GM19467 (cell line): ENCODE results near the gene PHAX.
A peak's percentile ranks its signal among the peaks of the same experiment; 100 is the strongest.
"Not testable (repeated sequence)": the region's sequence is repeated elsewhere in the genome, so short reads cannot be mapped to it uniquely, and the experiment has no call there.

Source experiments
- ATAC-seq: cut with Tn5 transposase; IDR thresholded peaks from one replicate; pipeline ENCODE4 v1.9.1; 2021; ENCODE audit warnings: mild to moderate bottlenecking, moderate library complexity; ENCODE audit not compliant: unreplicated experiment

Gene PHAX, protein sequence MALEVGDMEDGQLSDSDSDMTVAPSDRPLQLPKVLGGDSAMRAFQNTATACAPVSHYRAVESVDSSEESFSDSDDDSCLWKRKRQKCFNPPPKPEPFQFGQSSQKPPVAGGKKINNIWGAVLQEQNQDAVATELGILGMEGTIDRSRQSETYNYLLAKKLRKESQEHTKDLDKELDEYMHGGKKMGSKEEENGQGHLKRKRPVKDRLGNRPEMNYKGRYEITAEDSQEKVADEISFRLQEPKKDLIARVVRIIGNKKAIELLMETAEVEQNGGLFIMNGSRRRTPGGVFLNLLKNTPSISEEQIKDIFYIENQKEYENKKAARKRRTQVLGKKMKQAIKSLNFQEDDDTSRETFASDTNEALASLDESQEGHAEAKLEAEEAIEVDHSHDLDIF

GRCh38 chr5:126600631-126601511, at the start of gene PHAX:
TSS of gene PHAX (plus strand) at chr5:126600947. CDS start at chr5:126600963, 16 bp downstream.
- peak; percentile 96 for ATAC-seq

- ATAC-seq, result no peak
Observed at GRCh38 chr5:126552614-126553013, 48.1 kb upstream of the PHAX start.

DNA sequence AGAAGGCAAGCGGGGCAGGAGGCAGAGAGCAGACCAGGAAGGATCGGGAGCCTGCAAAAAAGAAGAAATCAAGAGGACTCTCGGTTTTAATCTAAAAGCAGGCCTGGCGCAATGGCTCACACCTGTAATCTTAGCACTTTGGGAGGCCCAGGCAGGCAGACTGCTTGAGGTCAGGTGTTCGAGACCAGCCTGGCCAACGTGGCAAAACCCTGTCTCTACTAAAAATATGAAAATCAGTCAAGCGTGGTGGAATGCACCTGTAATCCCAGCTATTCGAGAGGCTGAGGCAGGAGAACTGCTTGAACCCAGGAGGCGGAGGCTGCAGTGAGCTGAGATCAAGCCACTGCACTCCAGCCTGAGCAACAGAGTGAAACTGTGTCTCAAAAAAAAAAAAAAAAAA, 45.6 kb upstream of the PHAX start:
- not testable (repeated sequence) for ATAC-seq

GRCh38 chr5:126561908-126562307, 38.8 kb upstream of the PHAX start:
- no peak for ATAC-seq

DNA sequence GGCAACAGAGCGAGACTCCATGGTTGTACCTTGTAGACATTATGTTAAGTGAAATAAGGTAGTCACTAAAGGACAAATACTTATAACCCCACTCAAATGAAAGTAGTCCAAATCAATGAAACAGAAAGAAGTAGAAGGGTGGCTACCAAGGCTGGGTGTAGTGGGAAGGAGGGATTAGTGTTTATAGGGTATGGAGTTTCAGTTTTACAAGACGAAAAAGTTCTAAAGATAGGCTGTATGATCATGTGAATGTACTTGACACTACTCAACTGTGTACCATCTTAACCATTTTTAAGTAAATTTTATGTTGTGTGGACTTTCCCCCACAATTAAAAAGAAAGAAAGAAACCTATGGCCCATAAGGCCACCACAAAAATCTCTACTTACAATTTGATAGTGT, 37.9 kb upstream of the PHAX start:
- ATAC-seq, result peak; percentile 77

DNA sequence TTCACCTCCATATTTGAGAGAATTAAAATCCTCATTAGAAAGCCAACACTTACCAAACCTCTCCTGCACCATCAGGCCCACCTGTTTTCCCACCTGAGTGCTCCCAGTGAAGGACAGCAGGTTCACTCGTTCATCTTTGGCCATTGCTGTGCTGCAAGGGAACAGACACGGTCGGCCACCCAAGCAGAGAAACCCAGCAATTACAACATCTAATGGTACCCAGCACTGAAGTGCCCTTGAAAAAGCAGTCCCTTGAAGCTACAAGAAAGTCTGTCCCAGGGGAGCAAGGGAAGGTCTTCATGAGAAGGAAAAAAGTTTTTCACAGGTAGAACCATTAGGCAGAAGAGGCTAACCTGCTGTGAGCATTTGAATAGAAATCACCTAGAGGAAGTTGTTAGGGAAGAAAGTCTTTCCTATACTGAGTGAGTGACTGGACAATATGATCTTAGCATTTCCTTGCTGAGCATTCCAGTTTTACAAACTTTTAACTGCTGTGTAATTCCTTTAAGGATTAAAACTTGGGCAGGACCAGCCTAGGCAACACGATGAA, 32.5 kb upstream of the PHAX start:
- ATAC-seq, result no peak

- no peak for ATAC-seq
Observed at GRCh38 chr5:126575644-126576043, 25.1 kb upstream of the PHAX start.

DNA sequence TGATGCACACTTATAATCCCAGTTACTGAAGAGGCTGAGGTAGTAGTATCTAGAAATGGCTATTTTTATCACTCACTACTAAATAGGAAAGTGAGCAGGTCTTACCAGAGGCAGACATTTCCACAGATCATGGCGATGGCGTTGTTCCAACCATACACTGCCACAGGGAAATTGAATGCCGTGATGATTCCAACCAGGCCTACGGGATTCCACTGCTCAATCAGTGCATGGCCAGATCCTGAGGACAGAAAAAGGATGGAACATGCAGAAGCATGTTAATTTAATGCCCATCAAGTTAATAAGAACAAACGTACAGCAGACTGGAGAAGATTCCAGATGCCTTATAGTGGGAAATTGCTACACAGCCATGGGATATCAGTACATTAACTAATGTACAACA, 23.8 kb upstream of the PHAX start:
- no peak for ATAC-seq

GRCh38 chr5:126577415-126577814, 23.3 kb upstream of the PHAX start:
- ATAC-seq, result no peak

- no peak for ATAC-seq
Observed at GRCh38 chr5:126579716-126580115, 21.0 kb upstream of the PHAX start.

- ATAC-seq, result no peak
Observed at GRCh38 chr5:126583761-126584160, 17.0 kb upstream of the PHAX start.

DNA sequence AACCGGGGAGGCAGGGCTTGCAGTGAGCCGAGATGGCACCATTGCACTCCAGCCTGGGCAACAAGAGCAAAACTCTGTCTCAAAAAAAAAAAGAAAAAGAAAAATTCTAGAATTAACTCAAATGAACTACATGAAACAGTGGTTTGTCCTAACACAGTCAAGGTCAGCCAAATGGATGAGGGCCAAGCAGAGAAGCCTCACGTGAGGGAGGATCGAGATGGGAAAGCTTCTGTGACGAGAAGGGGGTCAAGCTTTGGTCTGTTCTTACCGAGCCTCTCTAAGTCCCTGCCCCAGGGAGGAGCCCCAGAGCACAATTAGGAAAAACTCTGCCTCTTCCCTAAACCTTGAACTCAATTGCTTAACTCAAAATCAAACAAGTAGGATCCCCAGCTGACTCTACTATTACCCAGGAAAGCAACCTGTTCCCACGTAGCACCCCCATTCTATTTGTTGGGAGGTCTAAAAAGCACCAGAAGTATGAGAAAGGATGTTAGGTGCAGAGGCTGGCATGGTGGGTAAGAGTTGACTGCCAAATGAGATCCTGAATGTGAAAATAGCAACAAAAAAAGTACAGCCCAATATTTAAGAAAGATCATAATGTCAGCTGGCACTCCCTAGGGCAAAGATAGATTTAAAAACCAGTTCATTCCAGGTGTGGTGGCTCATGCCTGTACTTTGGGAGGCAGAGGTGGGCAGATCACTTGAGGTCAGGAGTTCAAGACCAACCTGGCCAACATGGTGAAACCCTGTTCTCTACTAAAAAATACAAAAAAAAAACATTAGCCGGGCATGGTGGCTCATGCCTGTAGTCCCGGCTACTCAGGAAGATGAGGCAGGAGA, 13.0 kb upstream of the PHAX start:
- no peak for ATAC-seq

DNA sequence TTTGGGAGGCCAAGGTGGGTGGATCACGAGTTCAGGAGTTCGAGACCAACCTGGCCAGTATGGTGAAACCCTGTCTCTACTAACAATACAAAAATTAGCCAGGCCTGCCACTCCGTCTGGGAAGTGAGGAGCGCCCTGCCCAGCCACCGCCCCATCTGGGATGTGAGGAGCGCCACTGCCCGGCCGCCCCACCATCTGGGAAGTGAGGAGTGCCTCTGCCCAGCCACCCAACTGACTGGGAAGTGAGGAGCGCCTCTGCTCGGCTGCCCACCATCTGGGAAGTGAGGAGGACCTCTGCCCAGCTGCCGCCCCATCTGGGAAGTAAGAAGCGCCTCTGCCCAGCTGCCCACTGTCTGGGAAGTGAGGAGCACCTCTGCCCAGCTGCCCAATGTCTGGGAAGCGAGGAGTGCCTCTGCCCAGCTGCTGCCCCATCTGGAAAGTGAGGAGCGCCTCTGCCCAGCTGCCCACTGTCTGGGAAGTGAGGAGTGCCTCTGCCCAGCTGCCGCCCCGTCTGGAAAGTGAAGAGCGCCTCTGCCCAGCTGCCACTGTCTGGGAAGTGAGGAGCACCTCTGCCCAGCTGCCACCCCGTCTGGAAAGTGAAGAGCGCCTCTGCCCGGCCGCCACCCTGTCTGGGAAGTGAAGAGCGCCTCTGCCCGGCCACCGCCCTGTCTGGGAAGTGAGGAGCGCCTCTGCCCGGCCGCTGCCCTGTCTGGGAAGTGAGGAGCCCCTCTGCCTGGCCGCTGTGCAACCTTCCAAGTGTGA, 11.0 kb upstream of the PHAX start:
- ATAC-seq, result no peak

DNA sequence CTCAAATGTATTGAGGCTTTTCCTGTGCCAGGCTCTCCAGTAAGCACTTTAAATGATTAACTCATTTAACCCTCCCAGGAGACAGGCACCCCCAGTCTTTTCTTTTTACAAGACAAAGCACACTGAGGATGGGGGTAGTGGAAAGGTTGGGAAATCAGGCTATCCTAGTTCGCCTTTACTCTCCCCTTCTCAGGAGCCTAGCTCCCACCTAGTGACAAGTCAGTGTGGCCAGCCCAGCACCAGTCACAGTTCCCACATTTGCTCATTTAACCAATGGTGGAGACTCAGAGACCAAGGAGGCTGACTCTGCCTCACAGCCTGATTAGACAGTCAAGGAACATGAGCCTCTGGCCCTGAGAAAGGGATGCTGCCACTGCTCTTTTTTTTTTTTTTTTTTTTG, 9.2 kb upstream of the PHAX start:
- ATAC-seq, result no peak

- ATAC-seq, result peak; percentile 66
Observed at GRCh38 chr5:126594748-126595485, 5.8 kb upstream of the PHAX start, which contains the start of gene ALDH7A1. TSS of gene ALDH7A1 (minus strand) at chr5:126595219. CDS start at chr5:126595198, 21 bp downstream.

- no peak for ATAC-seq
Observed at GRCh38 chr5:126595486-126596083, 5.2 kb upstream of the PHAX start.

GRCh38 chr5:126597156-126597555, 3.6 kb upstream of the PHAX start:
- no peak for ATAC-seq

GRCh38 chr5:126599499-126599898, 1.2 kb upstream of the PHAX start:
- ATAC-seq, result no peak
